HFF-Myc (cell line): ENCODE measurements around the gene DNMT1.

Experiments used
- DNase-seq: peaks from one replicate; pipeline ENCODE4 v3.0.0-alpha.2; 2011; ENCODE audit warnings: low read depth; ENCODE audit errors: extremely low read depth
- H3K4me3 ChIP-seq: replicated peaks from 2 replicates; pipeline ENCODE4 v1.5.1; 2011; ENCODE audit warnings: low read depth, mild to moderate bottlenecking, control low read depth, low read length
- CTCF ChIP-seq: IDR thresholded peaks from 2 replicates; pipeline ENCODE4 v1.5.1; 2012; ENCODE audit warnings: mild to moderate bottlenecking, low read depth, low read length, control low read depth; ENCODE audit errors: missing control alignments

DNMT1 gene

GRCh38 chr19:10085641-10086590 lies 108.8 kb downstream of the DNMT1 start, which contains the start of gene SHFL:
SHFL (plus strand) TSS chr19:10086317; CDS start chr19:10086428, 111 bp downstream.
- no peak for DNase-seq
- peak within 1 kb of the TSS; percentile 66 for H3K4me3 ChIP-seq
- TF ChIP-seq CTCF = no peak

GRCh38 chr19:10084803-10085202 lies 110.0 kb downstream of the DNMT1 start:
- no peak overlapping the region for H3K4me3 ChIP-seq
- TF ChIP-seq CTCF = no peak
- no peak for DNase-seq

- no peak overlapping the region for H3K4me3 ChIP-seq
- TF ChIP-seq CTCF = no peak
These were observed 110.8 kb downstream of the DNMT1 start for GRCh38 chr19:10083911-10084310.

More at GRCh38 chr19:10083911-10084310, 110.8 kb downstream of the DNMT1 start:
- DNase-seq = no peak
